ENCODE measurements around the gene CASKIN1. TPM values are rescaled to one million over a fixed set of nuclear protein-coding genes. Genes with fewer than 3 reads are reported as not detected.
A peak's percentile ranks its signal among the peaks of the same experiment; 100 is the strongest.

Gene CASKIN1
- total RNA-seq, 3 donors from 2014 or later (not counting 1 experiment from before 2014, with no cell fraction given): not detected

- Mint-ChIP-seq H3K4me3 (no peak overlapping the region), H3K4me1 (peaks cover 0 to 8% of the 10 kb centered on the region in 2 donors), H3K27ac (peak overlapping the region in 1 of 2 donors; percentile 44), H3K9me3 (no peaks in the 10 kb centered on the region), H3K36me3 (no peaks in the 10 kb centered on the region), H3K27me3 (ENCODE audit: low read depth in 2 of 2) (no peaks in the 10 kb centered on the region)
- WGBS (ENCODE audit: insufficient coverage): 91% methylated on average over 13 of the region's 13 CpGs
- intact Hi-C loops (cut with micrococcal nuclease): no loop called here
- H3K9me3 ChIP-seq (ENCODE audit: control insufficient read depth, insufficient read depth, low read length): no peaks in the 10 kb centered on the region
- DNase-seq: no peak
- no peak for TF ChIP-seq CTCF (IDR thresholded peaks at IDR 0.05)
- no peaks in the 10 kb centered on the region for H3K4me1 ChIP-seq (ENCODE audit: control insufficient read depth, insufficient read depth, low read length)
- H3K36me3 ChIP-seq (ENCODE audit: control insufficient read depth, insufficient read depth, low read length): peaks cover 67% of the 10 kb centered on the region
- H3K27ac ChIP-seq (ENCODE audit: low read length): no peak overlapping the region
- H3K27me3 ChIP-seq (ENCODE audit: control insufficient read depth, insufficient read depth, low read length): no peaks in the 10 kb centered on the region
- no peak overlapping the region for H3K4me3 ChIP-seq (ENCODE audit: low read length)
- ATAC-seq: no peak
Observed at GRCh38 chr16:2230376-2230775, 34.0 kb upstream of the CASKIN1 start.

DNA sequence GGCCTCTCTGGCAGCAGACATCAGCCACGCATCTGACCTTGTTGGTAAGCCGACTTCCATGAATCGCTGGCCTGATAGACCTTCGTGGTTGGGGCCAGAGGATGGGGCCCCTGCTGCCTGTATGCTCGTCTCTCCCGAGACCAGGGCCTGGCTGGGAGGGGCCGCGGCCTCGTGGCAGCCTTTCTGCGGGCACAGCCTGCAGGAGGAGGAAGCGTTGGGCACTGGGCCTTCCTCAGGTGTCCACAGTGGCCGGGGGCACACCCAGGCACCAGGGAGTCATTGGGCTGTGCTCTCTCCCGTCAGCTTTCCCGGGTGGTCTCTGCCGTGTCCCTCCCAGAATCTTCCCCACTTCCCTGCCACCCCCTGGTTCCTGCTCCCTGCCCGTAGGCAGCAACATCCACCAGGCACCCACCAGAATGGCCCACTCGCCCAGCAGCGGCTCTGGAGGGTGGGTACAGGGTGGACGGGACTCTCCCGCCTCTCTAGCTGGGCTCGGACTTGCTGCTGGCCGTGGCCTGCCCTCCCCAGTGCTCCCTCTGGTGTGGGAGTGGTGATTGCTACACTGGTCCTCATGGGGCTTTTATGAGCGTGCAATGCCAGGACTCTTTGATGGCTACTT, 33.3 kb upstream of the CASKIN1 start:
- DNase-seq (no peak), ATAC-seq (no peak)
- no peak for TF ChIP-seq CTCF (IDR thresholded peaks at IDR 0.05)
- WGBS (ENCODE audit: insufficient coverage): 96% methylated on average over 21 of the region's 23 CpGs
- Mint-ChIP-seq H3K36me3 (no peaks in the 10 kb centered on the region), H3K27me3 (ENCODE audit: low read depth in 2 of 2) (no peaks in the 10 kb centered on the region), H3K4me1 (peaks cover 0 to 9% of the 10 kb centered on the region in 2 donors), H3K9me3 (no peaks in the 10 kb centered on the region), H3K27ac (peak overlapping the region in 1 of 2 donors; percentile 44), H3K4me3 (no peak overlapping the region)
- Histone ChIP-seq H3K27me3 (ENCODE audit: control insufficient read depth, insufficient read depth, low read length) (no peaks in the 10 kb centered on the region), H3K4me1 (ENCODE audit: control insufficient read depth, insufficient read depth, low read length) (peaks cover 6% of the 10 kb centered on the region), H3K36me3 (ENCODE audit: control insufficient read depth, insufficient read depth, low read length) (peaks cover 61% of the 10 kb centered on the region), H3K27ac (ENCODE audit: low read length) (no peak overlapping the region), H3K4me3 (ENCODE audit: low read length) (no peak overlapping the region), H3K9me3 (ENCODE audit: control insufficient read depth, insufficient read depth, low read length) (no peaks in the 10 kb centered on the region)
- intact Hi-C loops (cut with micrococcal nuclease): no loop called here

- TF ChIP-seq CTCF (IDR thresholded peaks at IDR 0.05): no peak
- Mint-ChIP-seq H3K4me1 (peaks cover 0 to 15% of the 10 kb centered on the region in 2 donors), H3K36me3 (no peaks in the 10 kb centered on the region), H3K4me3 (no peak overlapping the region), H3K27me3 (ENCODE audit: low read depth in 2 of 2) (no peaks in the 10 kb centered on the region), H3K9me3 (no peaks in the 10 kb centered on the region), H3K27ac (no peak overlapping the region)
- H3K4me3 ChIP-seq (ENCODE audit: low read length): no peak overlapping the region
- WGBS (ENCODE audit: insufficient coverage): 95% methylated on average over 12 of the region's 12 CpGs
- intact Hi-C loops (cut with micrococcal nuclease): no loop called here
- peaks cover 56% of the 10 kb centered on the region for H3K36me3 ChIP-seq (ENCODE audit: control insufficient read depth, insufficient read depth, low read length)
- H3K27me3 ChIP-seq (ENCODE audit: control insufficient read depth, insufficient read depth, low read length): no peaks in the 10 kb centered on the region
- H3K4me1 ChIP-seq (ENCODE audit: control insufficient read depth, insufficient read depth, low read length): peaks cover 12% of the 10 kb centered on the region
- DNase-seq: no peak
- no peaks in the 10 kb centered on the region for H3K9me3 ChIP-seq (ENCODE audit: control insufficient read depth, insufficient read depth, low read length)
- no peak overlapping the region for H3K27ac ChIP-seq (ENCODE audit: low read length)
- no peak for ATAC-seq
Observed at GRCh38 chr16:2229091-2229490, 32.7 kb upstream of the CASKIN1 start.

Measured in natural killer cell (primary cell).